GM18873 (cell line): Measurements from ENCODE around the gene MID1IP1.

Experiments used
- ATAC-seq: cut with Tn5 transposase; IDR thresholded peaks from one replicate; pipeline ENCODE4 v1.9.1; 2021; ENCODE audit warnings: mild to moderate bottlenecking, moderate library complexity, moderate number of reproducible peaks; ENCODE audit not compliant: unreplicated experiment, low FRiP score

Gene MID1IP1

GRCh38 chrX:38800981-38801845, at the start of gene MID1IP1:
Gene MID1IP1, plus strand, starts transcription at chrX:38801459. Its CDS starts 3,488 bp downstream, at chrX:38804947.
- no peak for ATAC-seq

- no peak for ATAC-seq
Measured at GRCh38 chrX:38754102-38754790, 47.0 kb upstream of the MID1IP1 start.

GRCh38 chrX:38754818-38755718, 46.2 kb upstream of the MID1IP1 start:
- ATAC-seq, result no peak

GRCh38 chrX:38760883-38761282, 40.4 kb upstream of the MID1IP1 start:
- no peak for ATAC-seq

- ATAC-seq, result no peak
Measured at GRCh38 chrX:38768079-38768478, 33.2 kb upstream of the MID1IP1 start.

- ATAC-seq, result no peak
Measured at GRCh38 chrX:38770152-38770551, 31.1 kb upstream of the MID1IP1 start.

GRCh38 chrX:38774249-38774648, 27.0 kb upstream of the MID1IP1 start:
- no peak for ATAC-seq

- ATAC-seq, result no peak
Measured at GRCh38 chrX:38796946-38797345, 4.3 kb upstream of the MID1IP1 start.

GRCh38 chrX:38798956-38799355, 2.3 kb upstream of the MID1IP1 start:
- ATAC-seq, result no peak

- ATAC-seq, result no peak
Measured at GRCh38 chrX:38799995-38800580, 1.2 kb upstream of the MID1IP1 start.

- no peak for ATAC-seq
Measured at GRCh38 chrX:38803243-38803587, 2.0 kb downstream of the MID1IP1 start.

GRCh38 chrX:38803588-38804431, 2.6 kb downstream of the MID1IP1 start:
- ATAC-seq, result peak; percentile 51

- no peak for ATAC-seq
Measured at GRCh38 chrX:38804432-38804681, 3.1 kb downstream of the MID1IP1 start.

- no peak for ATAC-seq
Measured at GRCh38 chrX:38804682-38805431, 3.6 kb downstream of the MID1IP1 start.

GRCh38 chrX:38805432-38806389, 4.5 kb downstream of the MID1IP1 start:
- ATAC-seq, result no peak

- no peak for ATAC-seq
Measured at GRCh38 chrX:38806875-38807621, 5.8 kb downstream of the MID1IP1 start.

- ATAC-seq, result no peak
Measured at GRCh38 chrX:38807873-38808272, 6.6 kb downstream of the MID1IP1 start.
